ENCODE results near the gene SERPINA3. TPM values are rescaled to one million over a fixed set of nuclear protein-coding genes. Genes with fewer than 3 reads are reported as not detected.
"Not testable (repeated sequence)": the region's sequence is repeated elsewhere in the genome, so short reads cannot be mapped to it uniquely, and the experiment has no call there.

Gene SERPINA3
- total RNA-seq, 2 experiments from 2014 or later = not detected

DNA sequence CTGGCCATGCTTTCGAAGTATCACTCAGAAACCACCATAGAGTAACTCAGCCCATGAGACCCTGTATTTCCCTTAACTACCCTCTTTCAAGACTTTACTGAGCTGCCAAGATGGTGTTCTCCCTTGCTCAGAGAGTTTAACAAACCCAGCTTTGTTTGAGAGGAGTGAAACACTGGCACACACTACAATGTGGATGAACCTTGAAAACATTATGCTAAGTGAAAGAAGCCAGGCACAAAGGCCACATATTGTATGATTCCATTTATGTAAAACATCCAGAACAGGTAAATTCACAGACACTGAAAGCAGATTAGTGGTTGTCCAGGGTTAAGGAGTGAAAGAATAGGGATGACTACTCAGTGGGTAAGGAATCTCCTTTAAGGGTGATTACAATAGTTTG is 18.9 kb downstream of the SERPINA3 start:
- CTCF ChIA-PET = no interaction called here

DNA sequence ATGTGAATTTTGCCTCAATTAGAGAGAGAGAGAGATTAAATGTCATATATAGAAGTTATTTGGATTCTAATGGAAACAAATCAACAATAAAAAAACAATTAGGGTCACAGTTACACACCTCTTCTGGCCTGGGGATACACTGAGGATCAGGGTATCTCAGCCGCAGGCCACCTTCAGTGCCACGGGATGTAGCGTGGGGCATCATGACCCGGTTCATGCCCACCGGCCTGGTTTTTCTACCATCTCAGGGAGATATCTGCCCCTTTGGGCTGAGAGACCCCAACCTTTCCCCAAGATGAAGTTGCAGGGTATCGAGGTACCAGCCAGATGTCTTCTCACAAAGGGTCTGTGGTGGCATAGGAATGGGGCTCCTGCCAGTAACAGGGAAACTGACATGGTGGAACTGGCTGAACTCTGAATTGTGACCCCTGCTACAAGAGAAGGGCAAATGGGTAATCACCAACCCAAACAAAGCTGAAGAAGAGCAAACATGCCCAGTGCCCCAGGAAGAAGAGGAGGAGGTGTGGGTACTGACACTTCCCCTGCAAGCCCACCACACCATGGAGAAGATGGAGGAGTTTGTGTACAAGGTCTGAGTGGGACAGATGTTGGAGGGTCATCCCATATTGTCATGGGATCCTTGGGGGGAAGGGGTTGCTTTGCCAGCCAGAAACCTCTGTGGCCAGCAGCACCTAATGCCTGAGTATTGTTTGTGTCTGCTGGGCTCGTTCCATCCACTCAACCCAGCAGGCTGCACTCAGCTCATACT is 19.5 kb downstream of the SERPINA3 start:
- POLR2A ChIA-PET = no interaction called here
- CTCF ChIA-PET = no interaction called here

More for the DNA sequence above, 18.9 kb downstream of the SERPINA3 start:
- POLR2A ChIA-PET = no interaction called here

DNA sequence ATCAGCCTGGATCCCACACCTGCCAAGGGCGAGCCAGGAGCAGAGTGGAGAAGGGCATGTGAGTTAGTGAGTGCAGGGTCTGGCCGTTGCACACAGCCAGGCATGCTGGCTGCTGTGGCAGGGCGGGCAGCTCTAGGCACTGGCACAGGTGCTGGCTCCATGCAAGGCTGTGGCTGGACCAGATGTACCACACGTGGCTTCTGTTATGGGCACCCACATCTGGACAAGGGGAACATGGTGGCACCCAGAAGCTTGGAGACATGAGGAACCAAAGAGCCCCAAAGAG is 20.1 kb downstream of the SERPINA3 start:
- CTCF ChIA-PET = no interaction called here
- POLR2A ChIA-PET = no interaction called here

DNA sequence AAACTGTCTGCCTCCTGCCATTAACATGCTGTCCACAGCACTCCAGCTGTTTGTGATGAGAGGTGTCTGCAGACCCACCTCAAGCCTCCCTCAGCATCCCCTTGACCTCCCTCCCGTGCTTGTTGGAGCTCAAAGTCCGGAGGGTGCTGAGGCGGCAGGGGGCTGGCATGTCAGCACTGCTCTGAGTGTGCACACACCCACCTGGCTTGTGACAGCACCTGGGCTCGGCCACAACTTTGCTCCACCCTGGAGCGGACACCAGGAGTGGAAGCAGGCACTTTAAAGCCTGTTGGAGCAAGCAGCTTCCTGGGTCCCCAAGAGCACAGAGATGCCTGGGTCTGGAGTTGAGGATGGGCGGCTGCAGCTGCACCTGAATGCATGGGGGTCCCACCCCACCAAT is 20.9 kb downstream of the SERPINA3 start:
- ChIA-PET POLR2A (no interaction called here), CTCF (no interaction called here)

DNA sequence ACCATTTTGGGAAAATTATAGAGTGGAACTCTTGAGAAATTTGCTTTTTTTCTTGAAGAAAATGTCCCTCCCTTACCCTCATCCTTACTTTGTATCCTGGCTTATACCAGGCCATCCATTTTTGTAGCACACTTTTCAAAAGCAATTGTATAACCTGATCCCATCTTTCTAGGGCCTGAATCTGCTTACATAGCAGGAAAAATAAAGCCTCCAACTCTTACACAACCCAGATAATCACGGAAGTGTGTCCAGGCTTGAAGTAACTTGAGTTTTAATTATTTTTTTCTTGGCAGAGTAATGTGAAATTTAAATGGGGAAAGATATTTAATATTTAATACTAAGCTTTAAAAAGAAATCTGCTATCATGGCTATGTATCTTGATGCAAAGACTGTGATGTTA is 23.0 kb downstream of the SERPINA3 start:
- POLR2A ChIA-PET = no interaction called here
- CTCF ChIA-PET = no interaction called here

DNA sequence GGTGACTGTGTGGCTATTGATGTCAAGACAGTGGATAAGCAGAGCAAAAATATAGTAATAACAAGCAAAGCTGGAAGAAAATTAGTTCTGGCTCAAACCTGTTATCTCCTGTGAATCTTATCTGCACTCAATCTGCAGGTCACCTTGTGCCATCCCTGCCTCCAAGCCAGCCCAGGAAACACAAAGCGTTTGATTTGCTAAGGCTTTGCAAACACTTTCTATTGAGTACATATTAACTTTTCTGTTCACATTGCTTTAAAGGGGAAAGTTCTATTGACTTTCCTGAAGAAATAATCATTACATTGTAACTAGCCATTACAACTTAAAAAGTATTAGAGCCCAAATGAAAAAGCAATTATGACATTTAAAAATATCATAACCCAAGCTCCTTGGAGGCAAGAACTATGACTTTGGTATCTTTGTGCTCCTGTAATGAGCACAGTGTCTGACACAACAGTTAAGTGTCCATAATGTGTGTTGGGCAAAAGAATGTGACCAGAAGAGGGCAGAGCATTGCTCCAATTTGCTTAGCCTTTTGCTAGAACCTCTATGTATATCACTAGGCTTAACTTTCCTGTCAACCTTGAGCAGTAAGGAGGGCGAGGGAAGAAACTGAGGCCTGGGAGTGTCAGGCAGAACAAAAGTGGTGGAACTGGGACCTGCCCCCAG is 24.7 kb downstream of the SERPINA3 start:
- ChIA-PET POLR2A (no interaction called here), CTCF (no interaction called here)

DNA sequence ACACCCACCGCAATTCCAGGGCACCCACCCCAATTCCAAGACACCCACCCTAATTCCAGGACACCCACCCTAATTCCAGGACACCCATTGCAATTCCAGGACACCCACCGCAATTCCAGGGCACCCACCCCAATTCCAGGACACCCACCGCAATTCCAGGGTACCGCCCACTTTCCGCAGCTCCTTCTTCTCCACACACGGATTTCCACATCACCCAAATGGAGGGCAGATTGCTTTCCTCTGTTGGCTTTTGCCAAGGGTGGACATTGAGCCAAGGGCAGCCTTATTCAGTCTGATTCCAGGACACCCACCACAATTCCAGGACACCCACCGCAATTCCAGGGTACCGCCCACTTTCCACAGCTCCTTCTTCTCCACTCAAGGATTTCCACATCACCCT is 25.6 kb downstream of the SERPINA3 start:
- CTCF ChIA-PET, POLR2A ChIA-PET: not testable (repeated sequence)

DNA sequence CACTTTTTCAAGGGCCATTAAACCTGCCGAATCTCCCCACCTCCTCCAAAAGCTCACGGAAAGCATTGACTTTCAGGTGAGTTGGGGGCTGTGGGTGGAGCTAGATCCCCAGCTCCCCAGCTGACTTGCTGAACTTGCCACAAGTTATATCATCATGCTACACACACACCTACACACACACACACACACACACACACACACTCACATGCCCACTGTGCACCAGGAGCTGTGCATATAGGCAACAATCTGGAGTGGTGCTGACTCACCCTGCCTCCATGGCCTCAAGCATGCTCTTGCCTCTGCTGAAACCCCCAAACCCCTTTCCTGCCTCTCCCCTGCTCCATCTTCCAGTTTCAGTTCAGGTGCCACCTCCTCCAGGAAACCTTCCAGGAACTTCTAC is 26.1 kb downstream of the SERPINA3 start:
- ChIA-PET POLR2A (no interaction called here), CTCF (no interaction called here)

DNA sequence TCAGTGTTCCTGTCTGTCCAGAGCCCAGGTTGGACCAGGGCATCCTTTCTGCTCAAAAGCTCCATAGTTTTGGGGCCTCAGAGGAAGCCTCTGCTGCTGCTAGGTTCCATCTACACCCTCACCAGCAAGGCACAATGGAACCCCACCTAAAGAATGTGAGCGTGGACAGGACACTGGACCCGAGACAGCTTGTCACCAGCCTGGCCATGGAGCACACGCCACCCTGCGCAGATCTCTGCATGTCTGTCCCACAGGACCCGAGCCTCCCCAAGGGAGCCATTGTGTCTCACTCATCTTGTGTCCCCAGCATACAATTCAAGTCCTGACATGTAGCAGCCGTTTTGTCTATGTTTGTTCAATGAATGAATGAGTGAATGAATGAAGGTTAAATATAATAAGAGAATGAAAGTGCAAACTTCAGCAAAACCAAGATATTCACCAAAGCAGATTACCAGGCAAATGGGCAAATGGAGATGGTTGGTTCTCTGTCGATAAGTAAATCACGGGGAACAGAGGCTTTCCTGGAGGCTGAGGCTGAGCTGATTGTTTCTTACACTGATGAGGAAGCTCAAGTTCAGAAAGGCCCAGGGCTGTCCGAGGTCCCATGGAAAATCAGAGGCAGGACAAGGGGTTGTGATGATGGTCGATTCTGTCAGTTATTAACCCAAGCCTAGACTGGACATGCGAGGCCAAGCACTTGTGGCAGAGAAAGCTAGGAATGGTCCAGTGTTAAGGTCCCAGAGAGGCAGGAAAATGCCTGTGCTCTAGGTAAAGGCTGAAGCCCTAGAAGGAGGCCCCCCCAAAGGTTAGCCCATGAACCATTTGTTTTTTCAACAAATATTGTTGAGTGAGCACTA is 27.0 kb downstream of the SERPINA3 start:
- POLR2A ChIA-PET = no interaction called here
- CTCF ChIA-PET = no interaction called here

DNA sequence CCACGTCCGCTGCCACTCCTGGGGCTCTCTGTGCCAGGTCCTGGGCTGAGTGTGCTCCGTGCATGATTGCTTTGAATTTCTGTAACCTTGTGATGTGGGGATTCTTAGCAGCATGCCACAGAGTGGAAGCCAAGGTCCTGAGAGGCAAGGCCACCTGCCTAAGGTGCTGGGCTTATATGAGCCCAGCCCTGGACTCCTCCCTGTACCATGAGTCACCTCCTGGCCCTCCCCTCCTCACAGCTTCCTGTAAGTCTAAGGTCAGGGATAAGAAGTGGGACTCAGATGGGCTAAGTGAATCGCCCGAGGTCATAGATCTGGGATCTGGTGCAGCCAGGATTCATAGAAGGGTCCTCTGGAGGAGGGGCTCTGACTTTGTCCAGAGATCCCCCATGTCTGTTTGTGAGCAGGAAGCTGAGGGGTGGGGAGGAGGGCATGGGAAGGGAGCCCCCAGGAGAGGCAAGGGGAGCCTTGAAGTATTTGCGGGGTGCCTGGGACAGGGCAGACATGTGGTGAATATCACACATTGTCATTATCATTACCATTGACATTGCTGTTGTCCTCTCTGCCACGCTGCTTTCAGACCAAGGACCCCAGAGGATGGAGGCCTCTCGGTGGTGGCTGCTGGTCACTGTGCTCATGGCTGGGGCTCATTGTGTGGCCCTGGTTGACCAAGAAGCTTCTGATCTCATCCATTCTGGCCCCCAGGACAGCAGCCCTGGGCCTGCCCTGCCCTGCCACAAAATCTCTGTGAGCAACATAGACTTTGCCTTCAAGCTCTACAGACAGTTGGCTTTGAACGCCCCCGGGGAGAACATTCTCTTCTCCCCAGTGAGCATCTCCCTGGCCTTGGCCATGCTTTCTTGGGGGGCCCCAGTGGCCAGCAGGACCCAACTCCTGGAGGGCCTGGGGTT is 28.8 kb downstream of the SERPINA3 start:
- ChIA-PET CTCF (no interaction called here), POLR2A (no interaction called here)

DNA sequence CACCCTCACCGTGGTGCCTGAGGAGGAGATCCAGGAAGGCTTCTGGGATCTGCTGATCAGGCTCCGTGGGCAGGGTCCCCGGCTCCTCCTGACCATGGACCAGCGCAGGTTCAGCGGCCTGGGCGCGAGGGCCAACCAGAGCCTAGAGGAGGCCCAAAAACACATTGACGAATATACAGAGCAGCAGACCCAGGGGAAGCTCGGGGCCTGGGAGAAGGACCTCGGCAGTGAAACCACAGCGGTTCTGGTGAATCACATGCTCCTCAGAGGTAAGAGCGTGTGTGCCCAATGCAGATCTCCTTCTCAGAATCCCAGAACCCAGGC is 29.4 kb downstream of the SERPINA3 start:
- ChIA-PET CTCF (no interaction called here), POLR2A (no interaction called here)

DNA sequence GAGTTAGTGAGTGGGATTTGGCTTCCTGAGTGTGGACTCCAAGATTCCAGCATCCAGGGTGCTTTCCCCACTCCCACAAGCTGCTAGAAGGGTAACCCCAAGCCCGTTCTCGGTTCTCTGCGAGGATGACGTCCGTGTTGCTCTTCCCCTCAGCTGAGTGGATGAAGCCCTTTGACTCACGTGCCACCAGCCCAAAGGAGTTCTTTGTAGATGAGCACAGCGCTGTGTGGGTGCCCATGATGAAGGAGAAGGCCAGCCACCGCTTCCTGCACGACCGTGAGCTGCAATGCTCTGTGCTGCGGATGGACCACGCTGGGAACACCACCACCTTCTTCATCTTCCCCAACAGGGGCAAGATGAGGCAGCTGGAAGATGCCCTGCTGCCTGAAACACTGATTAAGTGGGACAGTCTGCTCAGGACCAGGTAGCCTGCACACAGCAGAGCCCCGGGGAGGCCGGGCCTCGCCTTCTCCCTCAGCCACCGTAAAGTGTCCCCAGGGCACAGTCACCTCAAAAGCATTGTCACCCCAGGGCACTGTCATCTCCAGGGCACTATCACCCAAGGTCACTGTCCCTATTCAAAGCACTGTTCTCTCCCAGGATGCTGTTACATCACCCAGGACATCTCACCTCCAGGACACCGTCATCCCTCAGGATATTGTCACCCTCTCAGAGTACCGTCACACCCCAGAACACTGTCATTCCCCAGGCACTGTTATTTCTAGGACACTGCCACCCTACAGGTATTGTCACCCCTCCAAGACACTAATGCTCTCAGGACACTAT is 31.3 kb downstream of the SERPINA3 start:
- CTCF ChIA-PET = no interaction called here
- POLR2A ChIA-PET = no interaction called here

DNA sequence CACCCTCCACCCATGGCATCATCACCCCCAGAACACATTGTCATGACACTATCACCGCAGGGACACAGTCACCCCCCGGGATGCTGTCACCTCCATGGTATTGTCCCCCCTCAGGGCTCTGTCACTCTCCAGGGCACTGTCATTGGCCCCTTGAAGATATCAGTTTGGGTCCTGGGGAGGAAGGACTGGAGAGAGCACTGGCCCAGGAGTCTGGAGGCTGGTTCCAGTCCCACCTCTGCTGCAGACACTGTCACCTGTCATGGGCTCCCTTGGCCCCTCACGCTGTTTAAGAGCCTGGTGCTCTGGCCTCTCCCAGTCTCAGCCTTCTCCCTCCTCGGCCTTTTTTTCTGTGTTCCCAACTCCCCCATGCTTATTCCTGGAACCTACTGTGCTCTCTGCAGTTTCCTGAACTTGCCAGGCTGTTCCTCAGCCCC is 31.9 kb downstream of the SERPINA3 start:
- ChIA-PET POLR2A (no interaction called here), CTCF (no interaction called here)

DNA sequence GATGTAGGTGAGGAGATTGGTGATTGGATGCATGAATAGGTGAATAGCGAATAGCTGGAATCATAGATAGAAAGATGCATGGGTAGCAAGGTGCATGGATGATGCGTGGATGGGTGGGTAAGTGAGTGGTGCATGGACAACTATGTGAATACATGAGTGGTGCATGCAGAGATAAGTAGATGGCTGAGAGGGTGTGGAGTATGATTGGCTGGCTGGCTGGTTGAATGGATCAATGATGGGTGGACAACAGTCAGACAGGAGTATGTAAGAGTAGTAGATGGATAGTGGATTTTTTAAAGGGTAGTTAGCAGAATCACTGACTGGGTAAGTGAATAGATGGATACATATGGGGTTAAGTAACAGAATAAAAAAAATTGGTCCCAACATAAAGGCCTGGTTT is 33.9 kb downstream of the SERPINA3 start:
- ChIA-PET CTCF (no interaction called here), POLR2A (no interaction called here)

DNA sequence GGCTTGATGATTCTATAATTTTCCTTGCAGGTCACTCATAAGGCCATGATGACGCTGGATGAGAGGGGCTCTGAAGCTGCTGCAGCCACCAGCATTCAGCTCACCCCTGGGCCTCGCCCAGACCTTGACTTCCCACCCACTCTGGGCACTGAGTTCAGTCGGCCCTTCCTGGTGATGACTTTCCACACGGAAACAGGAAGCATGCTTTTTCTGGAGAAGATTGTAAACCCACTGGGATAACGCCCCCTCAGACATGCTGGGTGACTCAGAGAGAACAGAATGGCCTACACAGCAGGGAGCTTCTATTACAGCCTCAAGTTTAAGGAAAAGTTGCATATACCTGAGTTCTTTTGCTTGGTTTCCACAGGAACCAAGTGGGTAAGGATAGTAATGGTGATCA is 34.3 kb downstream of the SERPINA3 start:
- ChIA-PET POLR2A (no interaction called here), CTCF (no interaction called here)

DNA sequence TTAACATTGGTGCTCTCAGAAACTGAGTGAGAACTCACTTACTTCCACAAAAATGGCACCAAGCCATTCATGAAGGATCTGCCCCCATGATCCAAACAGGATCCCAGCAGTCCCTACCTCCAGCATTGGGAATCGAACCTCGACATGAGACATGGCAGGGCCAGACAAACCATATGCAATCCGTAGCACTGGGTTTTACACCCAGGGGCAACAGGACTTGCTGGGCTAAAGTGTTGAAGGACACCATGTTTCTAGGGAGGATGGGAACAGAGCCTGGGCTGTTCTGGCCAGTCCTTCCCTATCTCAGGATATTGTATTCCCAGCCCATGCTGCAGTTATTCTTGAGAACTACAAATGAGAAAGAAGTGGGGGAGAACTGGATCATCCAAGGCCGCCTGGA is 36.6 kb downstream of the SERPINA3 start:
- POLR2A ChIA-PET = no interaction called here

DNA sequence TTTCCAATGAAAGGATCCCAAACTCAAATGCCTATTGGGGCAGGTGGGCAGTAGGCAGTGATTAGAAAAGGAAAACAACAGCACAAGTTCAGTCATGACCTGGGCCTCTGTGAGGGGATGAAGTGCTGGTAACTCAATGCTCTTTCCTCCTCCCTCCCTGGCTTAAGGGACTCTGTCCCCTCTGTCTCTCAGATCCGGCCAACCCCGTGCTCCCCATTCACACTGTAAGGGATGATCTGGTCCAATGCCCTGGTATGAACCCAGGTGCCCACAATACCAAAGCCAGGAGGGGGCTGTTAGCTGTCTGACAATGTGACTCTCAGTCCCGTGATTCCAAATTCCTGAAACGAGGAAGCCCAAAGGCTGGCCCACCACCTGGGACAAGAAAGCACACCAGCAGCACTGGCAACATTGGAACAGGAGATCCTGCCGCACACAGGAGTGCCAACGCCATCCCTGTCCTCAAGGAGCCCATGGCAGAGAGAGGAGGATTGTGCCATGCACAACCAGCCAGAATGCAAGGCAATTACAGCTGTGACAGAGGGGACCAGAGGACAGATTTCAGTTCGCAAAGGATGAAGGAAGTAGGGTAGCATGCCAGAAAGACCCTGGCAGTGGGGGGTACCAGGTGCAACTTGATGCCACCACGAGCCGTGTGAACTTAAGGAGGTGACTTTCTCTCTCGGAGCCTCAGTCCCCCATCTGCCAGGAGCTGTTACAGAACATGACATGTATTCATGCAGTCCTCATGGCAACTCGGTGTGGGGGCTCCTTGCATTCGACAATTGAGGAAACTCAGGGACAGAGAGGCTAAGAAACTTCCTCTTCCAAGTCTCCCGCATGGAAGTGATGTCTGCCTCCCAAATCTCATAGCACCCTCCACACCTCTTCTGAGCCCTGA is 37.6 kb downstream of the SERPINA3 start:
- ChIA-PET CTCF (no interaction called here), POLR2A (no interaction called here)

More for the DNA sequence above, 36.6 kb downstream of the SERPINA3 start:
- CTCF ChIA-PET = no interaction called here

DNA sequence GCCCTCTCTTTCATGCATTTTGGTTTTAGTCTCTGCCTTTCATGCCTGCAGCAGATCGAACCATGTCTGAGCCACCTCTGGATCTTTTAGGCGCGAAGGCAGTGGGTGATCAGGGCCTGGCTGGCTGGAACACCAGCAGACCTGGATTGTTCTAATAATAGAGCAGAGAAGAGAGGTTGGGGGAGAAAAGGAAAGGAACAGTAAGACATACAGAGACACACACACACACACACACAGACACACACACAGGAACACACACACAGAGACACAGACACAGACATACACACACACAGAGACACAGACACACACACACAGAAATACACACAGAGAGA is 38.2 kb downstream of the SERPINA3 start:
- ChIA-PET POLR2A (no interaction called here), CTCF (no interaction called here)
